ENCODE data around the gene NECTIN1.

The NECTIN1 gene

DNA sequence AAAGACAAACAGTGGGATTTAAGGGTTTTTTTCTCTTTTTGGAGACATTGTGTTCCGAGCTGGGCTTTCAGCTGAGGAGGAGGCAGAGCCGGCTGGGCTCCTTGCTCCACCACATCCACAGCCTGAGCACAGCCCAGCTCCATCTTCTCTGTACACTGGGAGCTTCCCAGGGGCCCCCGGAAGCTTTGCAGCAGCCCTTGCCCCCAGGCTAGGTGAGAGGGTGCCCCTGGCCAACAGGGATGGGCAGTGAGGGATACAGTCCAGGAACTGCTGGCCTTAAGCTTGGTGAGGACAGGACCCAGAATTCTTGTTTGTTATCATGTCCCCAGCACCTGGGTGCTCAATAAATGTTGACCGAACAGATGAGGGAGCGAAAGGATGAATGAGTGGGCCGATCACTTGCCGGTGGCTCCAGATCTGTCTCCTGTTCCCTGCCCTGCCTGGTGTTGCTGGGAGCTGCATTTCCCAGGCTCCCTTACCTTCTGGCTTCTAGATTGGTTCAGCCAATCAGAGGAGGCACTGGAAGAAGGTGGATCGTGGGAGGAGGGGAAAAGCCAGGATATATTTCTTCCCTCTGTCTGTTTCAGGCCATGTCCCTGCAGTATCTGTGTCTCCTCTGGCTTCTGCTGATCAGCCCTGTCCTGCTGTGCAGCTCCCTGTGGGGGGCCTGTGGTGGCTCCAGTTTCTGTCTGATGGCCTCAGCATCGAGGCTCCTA, 26.5 kb upstream of the NECTIN1 start:
- DNase-seq = no peak

DNA sequence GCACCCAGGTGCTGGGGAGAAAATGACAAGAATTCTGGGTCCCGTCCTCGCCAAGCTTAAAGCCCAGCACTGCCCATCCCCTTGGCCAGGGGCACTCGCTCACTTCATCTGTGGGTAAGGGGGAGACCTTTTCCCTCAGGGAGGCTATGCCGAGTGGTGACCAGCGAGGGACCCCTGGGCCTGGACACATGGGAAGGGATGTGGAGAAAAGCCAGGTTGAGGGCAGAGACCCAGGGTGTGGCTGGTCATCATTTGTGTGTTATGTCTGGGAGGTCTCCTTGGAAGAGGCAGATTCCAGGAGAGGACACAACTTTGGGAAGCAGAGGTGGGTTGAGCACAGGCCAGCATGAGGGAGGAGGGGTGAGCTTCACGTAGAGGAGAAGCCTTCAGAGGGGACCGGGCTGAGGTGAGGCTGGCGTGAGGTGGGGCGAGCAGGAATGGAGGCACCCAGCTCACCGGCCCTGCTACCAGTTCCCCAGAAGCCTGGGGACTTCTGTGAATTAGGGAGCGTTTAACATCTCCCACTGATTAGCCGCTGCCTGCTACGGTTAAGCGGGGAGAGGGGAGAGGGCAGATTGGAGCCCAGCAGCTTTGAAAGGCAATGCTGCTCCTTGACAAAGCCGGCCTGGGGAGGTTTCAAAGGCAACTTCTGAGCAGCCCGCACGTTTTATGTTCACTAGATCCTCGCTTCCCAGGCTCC, 25.8 kb upstream of the NECTIN1 start:
- no peak for DNase-seq

GRCh38 chr11:119754199-119754598, 25.2 kb upstream of the NECTIN1 start:
- no peak for DNase-seq

DNA sequence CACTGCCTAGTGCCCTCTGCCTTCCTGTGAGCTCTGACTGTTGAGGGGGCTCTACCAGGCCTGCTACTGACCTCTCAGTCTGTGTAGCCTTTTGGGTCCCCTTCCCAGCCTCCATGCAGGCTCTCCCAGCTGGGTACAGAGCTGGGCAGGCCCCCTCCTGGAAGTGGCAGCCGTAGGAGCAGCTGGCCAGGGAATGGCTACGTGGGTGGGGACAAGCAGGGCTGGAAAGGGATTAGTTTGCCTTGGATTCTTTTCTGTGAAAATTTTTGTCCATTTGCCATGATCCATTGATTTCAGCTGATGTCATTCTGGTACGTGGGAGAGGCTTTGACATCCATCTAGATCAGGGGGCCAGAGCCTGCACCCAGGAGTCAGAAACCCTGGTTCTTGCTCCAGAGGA, 23.9 kb upstream of the NECTIN1 start:
- no peak for DNase-seq

- DNase-seq = no peak
Observed at GRCh38 chr11:119752345-119752871, 23.4 kb upstream of the NECTIN1 start.

DNA sequence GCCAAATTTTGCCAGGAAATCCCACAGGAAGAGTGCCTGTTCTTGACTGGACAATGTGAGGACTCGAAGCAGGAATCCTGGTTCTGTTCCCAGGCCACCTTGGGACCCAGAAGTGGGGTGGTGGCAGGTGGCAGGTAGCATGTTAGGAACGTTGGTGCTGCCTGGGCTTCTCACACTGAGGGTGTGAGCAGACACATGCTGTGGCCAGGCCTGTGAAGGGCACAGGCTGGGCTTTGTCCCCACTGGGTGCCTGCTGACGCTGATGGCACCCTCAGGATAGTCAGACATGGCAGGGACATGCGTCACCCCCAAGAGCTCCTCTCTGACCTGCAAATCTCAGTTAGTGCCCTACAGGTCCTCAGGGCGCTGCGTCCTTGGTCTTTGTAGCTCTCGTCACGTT, 21.1 kb upstream of the NECTIN1 start:
- no peak for DNase-seq

DNA sequence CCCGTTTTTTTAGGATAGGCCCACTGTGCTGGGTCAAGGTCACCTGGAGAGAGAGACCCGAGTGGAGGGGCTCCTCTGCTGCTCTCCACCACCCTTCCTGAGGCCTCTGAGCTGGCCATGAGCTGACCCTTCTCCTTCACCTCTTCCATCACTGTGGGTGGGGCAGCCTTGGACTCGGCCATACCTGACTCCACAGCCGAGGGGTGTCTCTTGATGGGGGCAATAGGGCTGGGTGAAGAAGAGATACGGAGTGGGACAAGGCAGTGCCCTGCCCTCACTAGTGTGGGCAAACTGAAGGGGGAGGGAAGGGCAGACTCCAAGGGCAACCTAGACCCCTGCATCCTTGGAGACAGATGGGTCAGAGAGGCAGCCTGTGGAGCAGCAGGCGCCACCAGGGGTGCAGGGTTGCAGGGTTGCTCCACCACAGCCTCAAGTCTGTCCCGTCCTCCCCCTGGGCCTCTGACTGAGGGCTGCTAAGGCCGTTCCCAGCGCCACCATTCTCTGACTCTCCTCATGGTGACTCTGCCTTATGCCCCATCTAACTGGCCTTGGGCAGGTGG, 20.1 kb upstream of the NECTIN1 start:
- no peak for DNase-seq

DNA sequence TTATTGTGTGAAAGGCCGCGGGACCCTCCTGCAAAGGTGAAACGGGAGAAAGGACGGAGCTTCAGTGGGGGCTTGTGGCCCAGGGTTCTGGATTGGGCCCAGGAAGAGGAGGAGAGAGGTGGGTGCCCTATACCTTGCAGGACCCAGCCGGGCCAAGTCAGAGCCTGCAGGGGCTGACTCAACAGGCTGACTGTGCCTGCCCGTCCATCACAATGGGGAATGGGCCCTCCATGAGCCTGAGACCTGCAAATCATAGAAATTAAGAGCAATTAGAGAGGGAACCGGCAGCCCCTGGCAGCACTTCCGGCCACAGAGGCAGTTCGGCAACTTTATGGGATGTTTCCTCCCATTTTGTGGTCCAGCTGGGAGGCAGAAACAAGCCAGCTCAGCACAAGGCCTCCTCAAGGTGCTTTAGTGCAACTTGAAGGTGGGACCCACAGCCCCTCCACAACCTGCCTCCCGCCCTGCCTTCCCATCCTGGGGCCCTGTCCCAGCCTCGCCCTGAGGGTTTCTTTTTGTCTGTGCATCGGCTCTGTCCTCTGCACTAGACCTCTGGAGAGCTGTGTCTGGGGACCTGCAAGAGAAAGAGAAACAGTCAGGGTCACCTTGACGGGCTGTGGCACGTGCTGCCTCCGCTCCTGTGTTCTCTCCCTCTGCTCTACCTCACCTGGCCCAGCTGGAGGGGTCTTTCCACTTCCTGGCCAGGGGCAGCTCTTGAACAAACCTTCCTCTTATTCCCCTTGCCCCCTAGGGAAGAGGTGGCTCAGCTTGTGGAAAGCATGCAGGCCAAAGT, 19.1 kb upstream of the NECTIN1 start:
- no peak for DNase-seq

DNA sequence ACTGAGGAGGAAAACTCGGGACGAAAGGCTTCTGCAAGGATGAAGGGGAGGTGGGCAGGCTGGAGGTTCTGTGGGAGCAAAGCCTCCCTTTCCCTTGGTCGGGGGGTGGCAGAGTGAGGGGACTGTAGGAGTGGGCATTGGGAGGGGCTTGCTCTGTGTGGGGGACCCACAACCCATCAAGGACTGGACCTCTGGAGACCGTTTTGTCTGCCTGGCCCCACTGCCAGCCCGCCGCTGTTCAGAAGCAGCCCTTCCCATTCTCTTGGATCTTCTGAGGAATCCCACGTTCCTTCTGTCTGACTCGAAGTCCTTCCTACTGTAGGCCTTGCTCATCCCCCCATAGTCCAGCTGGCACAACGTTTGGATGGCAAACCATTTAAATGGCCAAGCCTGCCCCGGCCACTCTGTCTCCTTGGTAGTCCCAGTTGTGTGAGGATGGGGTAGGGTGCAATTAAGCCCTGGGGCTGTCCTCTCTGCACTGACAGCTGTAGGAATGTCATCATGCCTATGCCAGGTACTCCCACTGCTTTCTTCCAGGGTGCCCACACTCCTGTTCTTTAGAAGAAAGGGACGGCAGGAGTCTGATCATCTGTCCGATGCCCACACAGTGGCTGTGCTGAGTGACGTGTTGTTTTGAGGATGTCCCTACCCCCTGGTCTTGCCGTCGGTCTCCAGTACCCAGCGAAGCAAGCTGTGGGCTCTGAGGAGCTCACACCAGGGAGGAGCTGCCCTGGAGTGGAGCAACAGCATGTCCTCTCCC, 17.0 kb upstream of the NECTIN1 start:
- no peak for DNase-seq

- no peak for DNase-seq
Observed at GRCh38 chr11:119745112-119745511, 16.1 kb upstream of the NECTIN1 start.

DNA sequence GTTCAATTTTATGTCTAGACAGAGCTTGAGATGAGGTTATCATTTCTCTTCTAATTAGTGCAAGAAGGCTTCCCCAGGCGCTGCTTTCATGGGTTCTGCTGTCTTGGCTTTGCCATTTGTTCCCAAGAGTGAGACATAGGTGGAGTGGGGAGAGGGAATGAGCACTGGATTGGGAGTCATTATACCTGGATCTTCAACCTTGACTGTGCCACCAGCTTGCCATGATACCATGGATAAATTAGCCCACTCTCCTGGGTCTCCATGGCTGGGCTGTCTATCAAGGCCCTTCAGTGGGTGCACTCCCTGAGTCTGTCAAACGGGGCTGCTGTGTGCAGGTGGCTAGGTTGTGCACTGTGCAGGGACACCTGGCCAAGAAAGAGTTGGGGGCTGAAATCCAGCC, 15.6 kb upstream of the NECTIN1 start:
- DNase-seq = no peak

DNA sequence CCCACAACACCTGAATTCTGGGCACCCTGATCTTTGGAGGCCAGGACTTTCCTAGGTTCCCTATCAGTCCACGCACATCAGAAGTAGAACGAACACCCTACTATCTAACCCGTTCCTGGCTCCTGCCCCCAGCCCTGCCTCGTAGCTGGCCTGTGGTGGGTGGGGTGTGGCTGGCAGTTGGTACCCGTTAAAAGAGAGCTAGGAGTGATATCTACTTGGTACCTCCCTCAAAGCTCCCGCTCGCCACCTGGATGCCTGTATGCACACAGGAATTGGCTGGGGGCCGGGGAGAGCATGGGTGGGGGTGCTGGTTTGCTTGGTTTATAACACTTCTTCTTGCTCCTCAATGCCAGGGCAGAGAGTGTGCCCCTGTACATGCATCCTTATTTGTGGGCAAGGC, 14.0 kb upstream of the NECTIN1 start:
- no peak for DNase-seq

DNA sequence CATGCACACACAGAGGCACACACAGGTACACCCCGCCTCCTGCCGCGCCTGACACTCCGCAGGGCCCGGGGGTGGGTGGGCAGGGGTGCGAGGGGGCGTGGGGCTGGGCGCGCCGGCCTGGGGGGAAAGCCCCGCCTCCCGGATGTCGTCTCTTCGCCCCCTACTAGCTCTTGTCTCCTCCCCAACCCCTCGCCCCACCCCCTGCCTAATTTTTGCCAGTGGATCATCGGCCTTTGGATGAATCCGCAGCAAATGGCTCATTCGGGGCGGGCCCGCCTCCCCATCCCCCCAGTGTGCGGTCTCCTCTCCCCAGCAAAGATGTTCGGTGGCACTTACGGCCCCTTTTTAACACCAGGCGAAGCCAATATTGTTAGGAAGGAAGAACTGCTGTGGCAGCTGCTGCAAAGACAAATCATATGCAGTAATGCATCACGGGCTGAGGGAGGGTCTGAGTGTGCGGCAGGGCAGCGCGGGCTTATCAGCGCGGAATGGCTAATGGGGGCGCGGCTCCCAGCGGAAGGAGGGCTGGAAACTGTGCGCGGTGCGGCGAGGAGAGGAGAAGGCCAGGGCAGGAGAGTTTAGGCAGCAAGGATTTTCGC, 13.4 kb upstream of the NECTIN1 start:
- DNase-seq = peak in 1 of 4 experiments; percentile 11

DNA sequence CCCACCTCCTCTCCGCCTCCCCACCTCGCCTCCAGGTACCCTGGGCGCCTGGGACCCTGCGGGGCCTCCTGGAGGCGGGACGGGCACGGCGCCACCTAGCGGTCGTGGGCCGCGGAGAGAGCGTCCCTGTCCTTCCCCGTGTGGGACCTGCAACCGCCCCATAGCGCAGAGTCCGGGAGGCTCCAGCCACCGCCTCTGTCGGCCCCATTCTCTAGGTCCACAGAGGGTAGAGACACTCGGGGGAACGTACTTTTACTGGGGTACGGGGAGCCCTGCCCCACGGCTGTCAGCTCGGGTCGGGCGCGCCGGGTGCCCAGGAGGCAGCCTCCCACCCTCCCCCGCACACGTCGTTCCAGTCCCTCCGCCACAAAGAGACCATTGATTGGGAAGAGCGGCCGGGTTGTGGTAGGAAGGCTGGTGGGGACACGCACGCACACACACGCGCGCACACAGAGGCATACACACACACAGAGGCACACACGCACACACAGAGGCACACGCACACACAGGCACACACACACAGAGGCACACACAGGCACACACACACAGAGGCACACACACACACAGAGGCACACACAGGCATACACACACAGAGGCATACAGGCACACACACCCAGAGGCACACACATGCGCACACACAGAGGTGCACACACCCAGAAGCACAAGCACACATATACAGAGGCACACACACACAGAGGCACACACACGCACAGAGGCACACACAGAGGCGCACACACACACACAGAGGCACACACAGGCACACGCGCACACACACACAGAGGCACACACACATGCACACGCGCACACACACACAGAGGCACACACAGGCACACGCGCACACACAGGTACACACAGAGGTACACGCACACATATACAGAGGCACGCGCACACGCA, 12.6 kb upstream of the NECTIN1 start:
- DNase-seq = peak; percentile 51 to 82 (median 70)

DNA sequence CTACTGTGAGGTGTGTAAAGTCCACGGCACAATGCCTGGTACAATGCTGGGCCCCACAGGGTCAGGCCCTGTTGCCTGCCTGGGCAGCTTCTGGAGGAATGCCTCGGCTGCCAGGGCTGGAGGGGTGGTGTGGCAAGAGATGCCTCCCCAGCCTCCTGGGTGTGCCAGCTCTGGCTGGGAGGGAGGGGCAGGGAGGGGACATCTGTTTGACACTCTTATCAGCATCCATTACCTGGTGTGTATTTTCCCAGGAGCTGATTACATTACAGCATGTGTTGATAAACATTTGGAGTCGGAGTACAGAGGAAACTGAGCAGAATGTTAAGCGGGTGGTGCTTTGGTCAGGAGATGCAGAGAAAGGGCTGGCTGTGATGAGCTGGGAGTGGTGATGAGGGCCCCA, 11.0 kb upstream of the NECTIN1 start:
- no peak for DNase-seq

- no peak for DNase-seq
Observed at GRCh38 chr11:119739021-119739703, 10.2 kb upstream of the NECTIN1 start.

DNA sequence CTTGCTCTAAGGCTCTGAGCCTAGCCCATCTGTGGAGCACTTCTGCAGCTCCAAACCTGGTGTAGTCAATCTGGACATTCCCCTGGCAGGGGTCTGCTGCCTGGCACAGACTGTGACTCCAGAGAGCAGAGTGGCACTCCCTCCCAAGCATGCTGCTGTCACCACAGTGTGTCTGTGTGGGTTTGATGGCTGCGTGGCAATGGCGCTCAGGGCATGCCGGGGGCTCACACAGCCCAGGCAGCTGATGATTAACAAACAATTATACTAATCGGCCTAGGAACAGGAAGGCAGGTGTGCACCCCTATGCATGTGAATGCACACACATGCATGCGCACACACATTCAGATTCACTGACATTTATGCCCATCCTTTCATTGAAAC, 9.0 kb upstream of the NECTIN1 start:
- no peak for DNase-seq

- DNase-seq = no peak
Observed at GRCh38 chr11:119737366-119738058, 8.5 kb upstream of the NECTIN1 start.

DNA sequence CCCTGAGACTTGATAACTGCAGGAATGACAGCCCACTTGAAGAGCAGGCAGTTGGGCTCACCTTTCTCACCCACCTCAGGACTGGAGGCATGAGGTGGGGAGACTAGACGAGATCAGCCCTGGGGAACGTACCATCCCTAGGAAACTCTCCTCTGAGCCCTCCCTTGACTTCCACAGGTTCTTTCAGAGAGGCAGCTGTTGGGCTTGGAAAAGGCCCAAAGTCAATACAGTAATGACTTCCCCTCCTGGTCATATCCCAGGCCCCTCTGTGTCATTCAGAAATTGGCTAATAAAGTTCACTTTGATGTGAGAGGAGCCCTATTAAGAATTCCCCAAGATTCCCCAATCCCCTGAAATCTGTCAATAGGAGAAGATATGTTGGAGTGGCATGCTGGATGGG, 5.8 kb upstream of the NECTIN1 start:
- DNase-seq = no peak
